HG02981 (cell line): ENCODE data around the gene MCOLN2.
"Not testable (repeated sequence)": the region's sequence is repeated elsewhere in the genome, so short reads cannot be mapped to it uniquely, and the experiment has no call there.

Source experiments
- ATAC-seq: cut with Tn5 transposase; IDR thresholded peaks from one replicate; pipeline ENCODE4 v1.9.1; 2021; ENCODE audit warnings: mild to moderate bottlenecking, moderate library complexity; ENCODE audit not compliant: unreplicated experiment

MCOLN2 gene

DNA sequence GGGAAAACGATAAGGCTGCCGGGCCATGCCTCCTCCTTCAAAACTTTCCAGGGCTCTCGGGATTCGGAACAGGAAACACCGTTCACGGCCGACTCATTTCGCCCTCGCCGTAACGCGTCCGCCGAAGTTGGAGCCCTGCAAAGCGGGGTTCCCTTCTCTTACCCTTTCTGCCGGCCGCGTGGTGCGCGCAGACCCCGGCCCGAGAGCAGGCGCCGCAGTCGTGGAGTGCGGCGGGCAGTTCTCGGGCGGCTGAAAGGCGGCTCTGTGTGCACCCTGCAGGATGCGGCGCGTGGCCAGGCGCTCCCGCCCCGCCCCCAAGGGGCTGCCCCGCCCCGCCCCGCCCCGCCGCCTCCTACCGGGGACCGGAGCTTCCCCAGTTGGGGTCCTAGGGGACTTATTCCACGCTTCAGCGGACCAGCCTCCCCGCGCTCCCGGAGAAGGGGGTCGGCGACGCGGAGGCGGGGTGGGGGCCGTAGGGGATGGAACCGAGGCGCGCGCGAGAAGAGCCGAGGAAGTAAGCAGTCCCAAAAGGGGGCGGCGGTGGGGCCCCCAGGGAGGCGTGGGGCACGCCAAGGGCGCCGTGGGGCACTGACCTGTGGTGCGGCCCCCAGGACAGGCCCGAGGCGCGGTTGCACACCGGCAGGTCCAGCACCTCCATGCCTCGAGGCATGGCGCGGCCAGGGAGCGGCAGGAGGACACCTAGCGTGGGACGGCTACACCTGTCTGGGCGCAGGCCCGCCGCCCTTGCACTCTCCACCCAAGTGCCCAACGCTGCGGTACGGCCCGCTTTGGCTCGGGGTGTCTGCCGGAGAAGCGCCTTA lies at the start of gene MCOLN2:
TSS of gene MCOLN2 (minus strand) at position 268 of the 821 bp plus-strand sequence. CDS start at position 27, 241 bp downstream.
- ATAC-seq: peak; percentile 46

- ATAC-seq: no peak
These were observed 45.5 kb upstream of the MCOLN2 start for GRCh38 chr1:85042413-85042812.

GRCh38 chr1:85041793-85042192 lies 44.9 kb upstream of the MCOLN2 start:
- ATAC-seq: no peak

- no peak for ATAC-seq
These were observed 36.3 kb upstream of the MCOLN2 start for GRCh38 chr1:85033221-85033620.

DNA sequence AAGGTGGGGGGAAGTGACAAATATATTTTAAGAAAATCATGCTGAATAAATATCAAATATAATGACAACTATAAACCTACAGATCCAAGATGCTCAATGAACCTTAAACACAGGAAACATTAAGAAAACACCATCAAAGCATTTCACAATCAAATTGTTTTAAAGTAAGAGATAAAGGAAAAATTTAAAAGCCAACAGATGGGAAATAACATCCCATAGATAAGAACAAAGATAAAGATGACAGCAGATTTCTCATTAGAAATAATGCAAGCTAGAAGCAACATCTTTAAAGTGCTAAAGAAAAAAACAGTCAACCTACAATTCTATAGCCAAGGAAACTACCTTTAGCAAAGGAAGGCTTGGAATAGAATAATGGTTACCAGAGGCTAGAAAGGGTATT lies 33.6 kb upstream of the MCOLN2 start:
- no peak for ATAC-seq

GRCh38 chr1:85028151-85028550 lies 31.2 kb upstream of the MCOLN2 start:
- no peak for ATAC-seq

GRCh38 chr1:85027242-85027983 lies 30.5 kb upstream of the MCOLN2 start:
- peak; percentile 72 for ATAC-seq

DNA sequence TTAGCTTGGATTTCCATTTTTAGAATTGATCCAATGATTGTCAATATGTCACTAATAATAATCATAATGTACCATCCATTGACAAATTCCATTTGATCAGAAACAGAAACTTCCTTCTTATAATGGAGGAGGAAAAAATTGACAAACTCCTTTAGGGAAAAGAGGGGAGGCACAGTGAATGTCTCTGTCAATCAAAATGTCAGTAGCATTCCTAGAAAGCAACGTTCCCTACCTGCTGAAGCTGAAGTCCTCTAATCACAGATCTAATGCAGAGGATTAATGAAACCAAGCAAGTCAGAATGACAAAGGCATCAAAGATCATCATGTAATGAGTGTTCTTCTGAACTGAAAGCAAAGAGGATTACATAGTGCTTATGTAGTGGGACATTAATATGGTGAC lies 29.0 kb upstream of the MCOLN2 start:
- no peak for ATAC-seq

DNA sequence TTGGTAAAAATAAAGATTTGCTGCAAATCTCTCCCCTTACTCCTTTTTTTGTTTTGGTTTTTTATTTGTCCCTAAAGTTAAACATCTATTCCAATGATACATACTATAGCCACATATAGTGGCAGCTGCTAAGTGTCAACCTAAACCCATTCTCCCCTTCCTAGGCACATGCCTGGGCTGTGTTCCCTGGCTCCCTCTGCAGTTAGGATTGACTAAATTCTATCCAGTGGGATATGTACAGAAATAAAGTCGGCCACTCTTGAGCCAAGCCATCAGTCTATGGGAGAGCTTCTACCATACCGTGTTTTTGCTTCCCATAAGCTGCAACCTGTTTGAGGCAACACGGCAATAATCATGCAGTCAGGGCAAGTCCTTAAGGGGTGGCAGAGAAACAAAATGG lies 27.8 kb upstream of the MCOLN2 start:
- no peak for ATAC-seq

DNA sequence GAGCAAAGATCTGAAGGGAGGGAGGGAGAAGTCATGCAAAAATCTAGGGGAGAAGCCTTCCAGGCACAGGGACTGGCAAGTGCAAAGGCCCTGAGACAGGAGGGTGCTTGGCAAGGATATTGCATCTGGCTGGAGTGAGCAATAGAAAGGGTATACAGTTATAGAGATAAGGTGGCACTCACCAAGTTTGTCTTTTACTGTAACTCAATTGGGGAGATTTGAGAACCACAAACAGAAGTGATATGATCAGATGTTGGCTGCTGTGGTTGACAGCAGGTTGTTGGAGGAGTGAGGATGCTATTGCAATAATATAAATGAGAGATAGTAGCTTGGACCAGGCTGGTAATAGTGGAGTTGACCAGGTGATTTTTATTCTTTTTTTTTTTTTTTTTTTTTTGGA lies 25.8 kb upstream of the MCOLN2 start:
- no peak for ATAC-seq

GRCh38 chr1:85019994-85020393 lies 23.1 kb upstream of the MCOLN2 start:
- no peak for ATAC-seq

GRCh38 chr1:85015826-85016225 lies 18.9 kb upstream of the MCOLN2 start:
- no peak for ATAC-seq

DNA sequence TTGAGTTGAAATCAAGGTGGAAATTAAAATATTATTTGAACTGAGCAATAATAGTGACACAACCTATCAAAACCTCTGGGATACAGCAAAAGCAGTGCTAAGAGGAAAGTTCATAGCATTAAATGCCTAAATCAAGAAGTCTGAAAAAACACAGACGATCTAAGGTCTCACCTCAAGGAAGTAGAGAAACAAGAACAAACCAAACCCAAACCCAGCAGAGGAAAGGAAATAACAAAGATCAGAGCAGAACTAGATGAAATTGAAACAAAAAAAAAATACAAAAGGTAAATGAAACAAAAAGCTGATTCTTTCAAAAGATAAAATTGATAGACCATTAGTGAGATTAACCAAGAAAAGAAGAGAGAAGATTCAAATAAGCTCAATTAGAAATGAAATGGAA lies 8.7 kb upstream of the MCOLN2 start:
- ATAC-seq: not testable (repeated sequence)

DNA sequence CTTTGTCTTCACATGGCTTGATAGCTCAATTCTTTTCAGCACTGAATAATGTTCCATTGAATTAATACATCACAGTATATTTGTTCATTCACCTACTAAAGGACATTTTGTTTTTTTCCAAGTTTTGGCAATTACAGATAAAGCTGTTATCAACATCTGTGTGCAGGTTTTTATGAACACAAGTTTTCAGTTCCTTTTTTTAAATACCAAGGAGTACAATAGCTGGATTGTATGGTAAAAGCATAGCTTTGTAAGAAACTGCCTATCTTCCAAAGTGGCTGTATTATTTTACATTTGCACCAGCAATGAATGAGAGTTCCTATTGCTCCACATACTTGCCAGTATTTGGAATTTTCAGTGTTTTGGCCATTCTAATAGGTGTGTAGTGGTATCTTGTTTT lies 4.8 kb upstream of the MCOLN2 start:
- no peak for ATAC-seq

DNA sequence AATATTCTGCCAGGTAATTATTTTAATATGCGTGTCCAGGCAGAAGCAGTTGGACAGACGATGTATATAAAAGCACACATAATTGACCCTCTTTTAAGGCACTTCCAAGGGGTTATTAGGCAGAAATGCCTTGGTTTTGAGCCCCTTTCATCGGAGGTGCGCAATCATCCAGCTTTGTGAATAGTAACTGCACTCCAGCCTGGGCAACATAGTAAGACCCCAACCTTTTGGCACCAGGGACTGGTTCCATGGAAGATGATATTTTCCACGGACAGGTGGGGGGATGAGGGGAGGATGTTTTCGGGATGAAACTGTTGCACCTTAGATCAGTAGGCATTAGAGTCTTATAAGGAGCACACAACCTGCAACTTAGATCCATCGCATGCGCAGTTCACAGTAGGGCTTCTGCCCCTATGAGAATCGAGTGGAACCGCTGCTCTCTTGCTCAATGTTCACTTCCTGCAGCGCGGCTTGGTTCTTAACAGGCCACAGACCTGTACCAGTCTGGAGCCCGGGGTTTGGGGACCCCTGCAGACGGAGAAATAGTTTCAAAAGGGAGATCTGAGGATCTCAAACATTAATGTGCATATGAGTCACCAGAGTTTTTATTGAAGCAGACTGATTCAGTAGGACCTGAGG lies 1.8 kb upstream of the MCOLN2 start:
- peak; percentile 27 for ATAC-seq

DNA sequence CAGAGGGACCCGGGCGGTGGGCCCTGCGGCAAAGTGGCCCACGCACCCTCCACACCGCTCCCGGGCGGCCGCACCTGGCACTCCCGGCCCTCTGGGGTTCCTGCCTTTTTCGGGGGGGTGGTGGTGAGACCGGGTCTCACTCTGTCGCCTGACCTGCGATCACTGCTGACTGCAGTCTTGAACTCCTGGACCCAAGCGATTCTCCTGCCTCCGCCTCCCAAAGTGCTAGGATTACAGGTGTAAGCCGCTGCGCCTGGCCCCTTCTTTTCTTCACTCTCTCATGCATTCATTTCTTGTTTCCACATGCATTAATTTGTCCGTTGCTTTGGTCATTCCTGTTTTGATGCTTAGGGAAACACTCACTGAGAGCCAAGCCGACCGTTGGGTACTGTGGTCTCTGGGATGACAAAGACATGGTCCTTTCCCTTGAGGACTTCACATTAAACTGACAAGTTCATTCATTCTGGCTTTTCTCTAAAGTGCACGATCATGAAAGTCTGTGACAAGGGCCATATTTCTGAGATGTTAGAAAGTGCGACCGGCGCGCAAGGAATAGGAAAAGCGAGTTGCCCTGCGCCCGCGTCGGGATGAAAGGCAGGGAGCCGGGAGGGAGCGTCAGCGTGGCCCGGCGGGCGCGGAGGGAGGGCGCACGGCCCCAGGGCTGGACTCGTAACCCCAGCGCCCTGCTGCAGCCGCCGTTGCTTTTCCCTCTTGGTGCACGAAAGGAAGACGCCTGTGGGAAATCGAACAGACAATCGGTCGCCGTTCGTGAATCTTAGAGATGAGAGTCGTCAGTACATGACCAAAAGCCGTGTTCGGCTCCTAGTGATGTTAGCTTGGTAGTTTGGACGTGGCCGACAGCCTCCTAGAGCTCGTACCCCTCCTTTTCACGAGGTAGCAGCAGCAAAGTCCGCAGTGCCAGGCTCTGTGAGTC lies 1.0 kb upstream of the MCOLN2 start:
- ATAC-seq: no peak

GRCh38 chr1:84995484-84996334 lies 1.2 kb downstream of the MCOLN2 start:
- ATAC-seq: peak; percentile 41

DNA sequence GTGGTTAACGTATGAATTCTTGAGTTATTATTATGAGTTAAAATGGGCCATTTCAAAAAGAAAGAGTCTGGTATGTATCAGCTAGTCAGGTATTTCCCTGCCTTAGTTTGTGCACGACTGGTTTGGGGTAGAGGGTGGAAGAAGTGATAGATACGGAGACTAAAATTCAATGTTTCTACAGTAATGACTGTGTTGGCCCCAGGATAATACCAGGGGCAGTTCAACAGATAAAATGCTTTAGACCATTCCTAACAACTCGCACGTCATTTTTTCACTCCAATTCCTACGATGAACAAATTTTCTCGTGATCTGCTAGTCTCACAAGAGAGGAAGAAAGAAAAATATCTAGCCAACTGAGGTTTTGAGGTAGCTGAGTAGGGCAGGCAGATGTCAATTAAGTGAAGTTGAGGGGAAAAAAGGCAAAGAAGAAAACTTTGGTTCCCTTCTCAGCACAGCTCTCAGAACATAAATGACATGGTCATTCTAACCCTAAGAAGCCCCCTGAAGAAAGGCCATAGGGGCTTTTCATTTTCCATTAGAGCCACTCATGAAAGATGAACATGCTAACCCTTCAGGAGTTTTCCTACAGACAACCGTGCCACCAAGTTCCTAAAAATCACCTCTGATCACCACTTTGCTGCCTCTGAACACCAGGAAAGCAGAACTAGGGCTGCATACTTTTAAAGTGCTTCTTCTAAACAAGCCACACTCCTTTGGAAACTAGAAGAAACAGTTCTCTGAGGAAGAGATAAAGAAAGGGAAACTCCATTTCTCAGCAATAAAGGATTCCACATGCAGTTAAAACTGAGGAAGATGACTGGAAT lies 5.6 kb downstream of the MCOLN2 start:
- no peak for ATAC-seq

GRCh38 chr1:84988588-84988987 lies 8.3 kb downstream of the MCOLN2 start:
- peak; percentile 48 for ATAC-seq
